Measurements from ENCODE around the gene RABAC1.

- no peak for TF ChIP-seq CTCF (IDR thresholded peaks at IDR 0.05; ENCODE audit: low read length)
- TF ChIP-seq EZH2 (IDR thresholded peaks at IDR 0.05; ENCODE audit: borderline replicate concordance, low read length) = no peak
Measured at GRCh38 chr19:41947091-41947490, 12.0 kb downstream of the RABAC1 start.

Measured in OCI-LY1 (cell line).